HUES6 (cell line): Measurements from ENCODE around the gene MBNL2.

ENCODE experiments used
- H3K27ac ChIP-seq: 2 replicates; pipeline ENCODE4 v1.7.0; 2013; ENCODE audit warnings: low read depth, mild to moderate bottlenecking, low read length, inconsistent platforms
- H3K27me3 ChIP-seq: 2 replicates; pipeline ENCODE4 v1.6.1; 2013; ENCODE audit warnings: low read length; ENCODE audit not compliant: control insufficient read depth, insufficient read depth
- H3K36me3 ChIP-seq: 2 replicates; pipeline ENCODE4 v1.6.1; 2013; ENCODE audit warnings: low read length; ENCODE audit not compliant: control insufficient read depth, insufficient read depth
- H3K4me1 ChIP-seq: 2 replicates; pipeline ENCODE4 v1.6.1; 2013; ENCODE audit warnings: low read length; ENCODE audit not compliant: control insufficient read depth, insufficient read depth
- H3K4me3 ChIP-seq: 2 replicates; pipeline ENCODE4 v1.5.1; 2013; ENCODE audit warnings: low read depth, low read length
- H3K9ac ChIP-seq: one replicate; pipeline ENCODE4 v1.6.1; 2013; ENCODE audit warnings: mild to moderate bottlenecking, low read length
- H3K9me3 ChIP-seq: 2 replicates; pipeline ENCODE4 v1.6.1; 2013; ENCODE audit warnings: low read depth, low read length; ENCODE audit not compliant: control insufficient read depth, insufficient read depth

The MBNL2 gene

GRCh38 chr13:97353927-97354675, 132.0 kb downstream of the MBNL2 start:
- peaks cover 5% of the 10 kb centered on the region; the same call in 1 of the 2 replicates for H3K9me3 ChIP-seq
- no peaks in the 10 kb centered on the region for H3K4me1 ChIP-seq
- no peaks in the 10 kb centered on the region for H3K36me3 ChIP-seq
- no peak overlapping the region for H3K27ac ChIP-seq
- H3K9ac ChIP-seq, result no peak overlapping the region
- H3K27me3 ChIP-seq, result no peaks in the 10 kb centered on the region
- H3K4me3 ChIP-seq, result no peak overlapping the region

- Histone ChIP-seq H3K27ac (no peak overlapping the region), H3K9ac (no peak overlapping the region), H3K27me3 (no peaks in the 10 kb centered on the region), H3K4me3 (no peak overlapping the region), H3K4me1 (no peaks in the 10 kb centered on the region), H3K9me3 (peaks cover 5% of the 10 kb centered on the region; the same call in 1 of the 2 replicates), H3K36me3 (no peaks in the 10 kb centered on the region)
These were observed 132.7 kb downstream of the MBNL2 start for GRCh38 chr13:97354808-97355207.

GRCh38 chr13:97356592-97356991, 134.5 kb downstream of the MBNL2 start:
- no peak overlapping the region for H3K9ac ChIP-seq
- H3K9me3 ChIP-seq, result no peaks in the 10 kb centered on the region
- no peak overlapping the region for H3K27ac ChIP-seq
- no peaks in the 10 kb centered on the region for H3K4me1 ChIP-seq
- no peaks in the 10 kb centered on the region for H3K36me3 ChIP-seq
- no peak overlapping the region for H3K4me3 ChIP-seq
- H3K27me3 ChIP-seq, result no peaks in the 10 kb centered on the region

GRCh38 chr13:97359181-97360057, 137.3 kb downstream of the MBNL2 start:
- H3K9me3 ChIP-seq, result no peaks in the 10 kb centered on the region
- H3K36me3 ChIP-seq, result no peaks in the 10 kb centered on the region
- H3K27ac ChIP-seq, result no peak overlapping the region

GRCh38 chr13:97360610-97361009, 138.5 kb downstream of the MBNL2 start:
- H3K27me3 ChIP-seq, result no peaks in the 10 kb centered on the region

More at GRCh38 chr13:97359181-97360057, 137.3 kb downstream of the MBNL2 start:
- no peaks in the 10 kb centered on the region for H3K27me3 ChIP-seq
- H3K4me3 ChIP-seq, result no peak overlapping the region
- no peaks in the 10 kb centered on the region for H3K4me1 ChIP-seq
- no peak overlapping the region for H3K9ac ChIP-seq

GRCh38 chr13:97364031-97364430, 141.9 kb downstream of the MBNL2 start:
- no peak overlapping the region for H3K27ac ChIP-seq
- peaks cover 9% of the 10 kb centered on the region; the same call in 1 of the 2 replicates for H3K4me1 ChIP-seq
- H3K36me3 ChIP-seq, result no peaks in the 10 kb centered on the region
- H3K9ac ChIP-seq, result no peak overlapping the region
- H3K4me3 ChIP-seq, result no peak overlapping the region
- H3K27me3 ChIP-seq, result no peaks in the 10 kb centered on the region
- no peaks in the 10 kb centered on the region for H3K9me3 ChIP-seq

More at GRCh38 chr13:97360610-97361009, 138.5 kb downstream of the MBNL2 start:
- Histone ChIP-seq H3K9ac (no peak overlapping the region), H3K36me3 (no peaks in the 10 kb centered on the region), H3K9me3 (no peaks in the 10 kb centered on the region), H3K4me3 (no peak overlapping the region), H3K27ac (no peak overlapping the region), H3K4me1 (no peaks in the 10 kb centered on the region)

- no peaks in the 10 kb centered on the region for H3K36me3 ChIP-seq
- H3K27me3 ChIP-seq, result no peaks in the 10 kb centered on the region
- H3K9ac ChIP-seq, result no peak overlapping the region
- H3K4me3 ChIP-seq, result no peak overlapping the region
- H3K4me1 ChIP-seq, result peaks cover 9% of the 10 kb centered on the region; the same call in 1 of the 2 replicates
- H3K9me3 ChIP-seq, result no peaks in the 10 kb centered on the region
- no peak overlapping the region for H3K27ac ChIP-seq
These were observed 142.7 kb downstream of the MBNL2 start for GRCh38 chr13:97364827-97365226.

- H3K27me3 ChIP-seq, result no peaks in the 10 kb centered on the region
These were observed 144.1 kb downstream of the MBNL2 start for GRCh38 chr13:97366172-97366688.

GRCh38 chr13:97367016-97367822, 145.1 kb downstream of the MBNL2 start:
- H3K9ac ChIP-seq, result no peak overlapping the region
- no peaks in the 10 kb centered on the region for H3K36me3 ChIP-seq
- H3K4me3 ChIP-seq, result no peak overlapping the region
- no peaks in the 10 kb centered on the region for H3K9me3 ChIP-seq
- no peak overlapping the region for H3K27ac ChIP-seq
- H3K27me3 ChIP-seq, result no peaks in the 10 kb centered on the region
- H3K4me1 ChIP-seq, result peaks cover 9% of the 10 kb centered on the region; the same call in 1 of the 2 replicates

More at GRCh38 chr13:97366172-97366688, 144.1 kb downstream of the MBNL2 start:
- Histone ChIP-seq H3K9me3 (no peaks in the 10 kb centered on the region), H3K4me1 (peaks cover 9% of the 10 kb centered on the region; the same call in 1 of the 2 replicates), H3K27ac (no peak overlapping the region), H3K36me3 (no peaks in the 10 kb centered on the region), H3K4me3 (no peak overlapping the region), H3K9ac (no peak overlapping the region)

GRCh38 chr13:97369261-97369893, 147.2 kb downstream of the MBNL2 start:
- no peaks in the 10 kb centered on the region for H3K27me3 ChIP-seq
- peaks cover 9% of the 10 kb centered on the region; the same call in 1 of the 2 replicates for H3K4me1 ChIP-seq
- H3K36me3 ChIP-seq, result no peaks in the 10 kb centered on the region
- H3K27ac ChIP-seq, result no peak overlapping the region
- no peak overlapping the region for H3K4me3 ChIP-seq
- no peak overlapping the region for H3K9ac ChIP-seq
- no peaks in the 10 kb centered on the region for H3K9me3 ChIP-seq
